HG02885 (cell line): Measurements from ENCODE around the gene CMTM2.
"Not testable (repeated sequence)": the region's sequence is repeated elsewhere in the genome, so short reads cannot be mapped to it uniquely, and the experiment has no call there.

Experiments used
- ATAC-seq: cut with Tn5 transposase; IDR thresholded peaks from one replicate; pipeline ENCODE4 v1.9.1; 2021; ENCODE audit warnings: mild to moderate bottlenecking; ENCODE audit not compliant: unreplicated experiment, poor library complexity

CMTM2 gene

DNA sequence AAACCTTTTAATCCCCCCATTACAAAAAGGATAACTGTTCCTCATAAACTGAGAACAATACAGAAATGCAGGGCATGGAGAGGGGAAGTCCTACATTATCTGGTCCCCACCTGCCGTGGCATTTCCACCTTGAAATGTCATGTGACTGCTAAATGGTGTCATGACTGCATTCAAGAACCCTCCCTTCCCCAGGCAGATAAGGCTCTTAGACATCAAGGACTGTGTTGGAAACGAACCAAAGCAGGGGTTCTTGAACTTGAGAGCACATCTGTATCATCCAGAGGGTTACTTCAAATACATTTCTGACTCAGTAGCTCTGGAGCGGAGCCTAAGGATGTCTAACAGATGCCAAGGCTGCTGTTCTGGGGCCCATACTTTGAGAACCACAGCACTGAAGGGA, 43.6 kb downstream of the CMTM2 start:
- no peak for ATAC-seq

DNA sequence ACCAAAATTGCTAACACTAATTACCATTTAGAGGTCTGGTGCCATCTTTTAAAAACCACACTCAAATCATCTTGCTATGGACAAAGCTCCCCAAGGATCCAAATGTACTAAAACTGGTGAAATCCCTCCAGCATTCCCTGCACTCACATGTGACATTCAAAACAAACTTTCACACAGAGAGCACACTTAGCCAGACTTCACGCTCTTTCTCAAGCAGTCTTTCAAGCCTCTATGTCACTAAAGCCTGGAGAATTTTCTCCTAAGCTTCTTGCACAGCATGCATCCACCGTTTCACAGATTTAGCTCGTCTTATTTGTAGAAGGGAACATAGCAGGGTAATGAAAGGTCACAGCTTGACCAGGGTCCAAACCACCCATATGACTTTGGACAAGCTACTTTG, 44.5 kb downstream of the CMTM2 start:
- ATAC-seq, result no peak

DNA sequence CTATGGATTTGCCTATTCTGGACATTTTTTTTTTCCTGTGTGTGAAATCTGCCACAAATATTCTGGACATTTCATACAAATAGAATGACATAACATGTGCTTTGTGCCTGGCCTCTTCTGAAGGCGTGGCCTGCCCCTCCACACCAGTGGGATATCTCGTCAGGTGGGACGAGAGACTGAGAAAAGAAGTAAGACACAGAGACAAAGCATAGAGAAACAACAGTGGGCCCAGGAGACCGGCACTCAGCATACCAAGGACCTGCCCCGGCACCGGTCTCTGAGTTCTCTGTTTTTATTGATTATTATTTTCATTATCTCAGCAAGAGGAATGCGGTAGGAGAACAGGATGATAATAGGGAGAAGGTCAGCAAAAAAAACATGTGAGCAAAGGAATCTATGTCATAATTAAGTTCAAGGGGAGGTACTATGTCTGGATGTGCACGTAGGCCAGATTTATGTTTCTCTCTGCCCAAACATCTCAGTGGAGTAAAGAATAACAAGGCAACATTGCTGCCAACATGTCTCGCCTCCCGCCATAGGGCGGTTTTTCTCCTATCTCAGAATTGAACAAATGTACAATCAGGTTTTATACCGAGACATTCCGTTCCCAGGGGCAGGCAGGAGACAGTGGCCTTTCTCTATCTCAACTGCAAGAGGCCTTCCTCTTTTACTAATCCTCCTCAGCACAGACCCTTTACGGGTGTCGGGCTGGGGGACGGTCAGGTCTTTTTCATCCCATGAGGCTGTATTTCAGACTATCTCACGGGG, 48.5 kb downstream of the CMTM2 start:
- not testable (repeated sequence) for ATAC-seq

DNA sequence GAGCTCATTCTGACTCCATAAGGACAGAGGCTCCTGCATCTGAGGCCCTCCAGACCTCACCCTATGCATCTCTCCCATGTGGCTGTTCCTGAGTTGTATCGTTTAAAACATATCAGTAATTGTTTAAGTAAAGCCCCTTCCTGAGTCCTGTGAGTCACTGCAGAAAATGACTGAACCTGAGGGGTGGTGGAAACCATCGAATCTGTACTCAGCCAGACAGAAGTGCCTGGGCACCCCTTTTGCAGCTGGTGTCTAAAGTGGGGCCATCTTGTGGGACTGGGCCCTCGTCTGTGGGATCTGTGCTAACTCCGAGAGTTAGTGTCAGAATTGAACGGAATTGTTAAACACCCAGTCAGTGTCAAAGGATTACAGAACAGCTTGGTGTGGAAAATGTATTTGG, 50.6 kb downstream of the CMTM2 start:
- ATAC-seq, result no peak

DNA sequence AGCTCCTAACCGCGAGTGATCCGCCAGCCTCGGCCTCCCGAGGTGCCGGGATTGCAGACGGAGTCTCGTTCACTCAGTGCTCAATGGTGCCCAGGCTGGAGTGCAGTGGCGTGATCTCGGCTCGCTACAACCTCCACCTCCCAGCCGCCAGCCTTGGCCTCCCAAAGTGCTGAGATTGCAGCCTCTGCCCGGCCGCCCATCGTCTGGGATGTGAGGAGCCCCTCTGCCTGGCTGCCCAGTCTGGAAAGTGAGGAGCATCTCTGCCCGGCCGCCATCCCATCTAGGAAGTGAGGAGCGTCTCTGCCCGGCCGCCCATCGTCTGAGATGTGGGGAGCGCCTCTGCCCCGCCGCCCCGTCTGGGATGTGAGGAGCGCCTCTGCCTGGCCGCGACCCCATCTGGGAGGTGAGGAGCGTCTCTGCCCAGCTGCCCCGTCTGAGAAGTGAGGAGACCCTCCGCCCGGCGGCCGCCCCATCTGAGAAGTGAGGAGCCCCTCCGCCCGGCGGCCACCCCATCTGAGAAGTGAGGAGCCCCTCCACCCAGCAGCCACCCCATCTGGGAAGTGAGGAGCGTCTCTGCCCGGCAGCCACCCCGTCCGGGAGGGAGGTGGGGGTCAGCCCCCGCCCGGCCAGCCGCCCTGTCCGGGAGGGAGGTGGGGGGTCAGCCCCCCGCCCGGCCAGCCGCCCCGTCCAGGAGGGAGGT, 51.4 kb downstream of the CMTM2 start:
- not testable (repeated sequence) for ATAC-seq

DNA sequence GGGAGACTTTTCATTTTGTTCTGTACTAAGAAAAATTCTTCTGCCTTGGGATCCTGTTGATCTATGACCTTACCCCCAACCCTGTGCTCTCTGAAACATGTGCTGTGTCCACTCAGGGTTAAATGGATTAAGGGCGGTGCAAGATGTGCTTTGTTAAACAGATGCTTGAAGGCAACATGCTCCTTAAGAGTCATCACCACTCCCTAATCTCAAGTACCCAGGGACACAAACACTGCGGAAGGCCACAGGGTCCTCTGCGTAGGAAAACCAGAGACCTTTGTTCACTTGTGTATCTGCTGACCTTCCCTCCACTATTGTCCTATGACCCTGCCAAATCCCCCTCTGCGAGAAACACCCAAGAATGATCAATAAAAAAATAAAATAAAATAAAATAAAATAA, 52.3 kb downstream of the CMTM2 start:
- not testable (repeated sequence) for ATAC-seq

DNA sequence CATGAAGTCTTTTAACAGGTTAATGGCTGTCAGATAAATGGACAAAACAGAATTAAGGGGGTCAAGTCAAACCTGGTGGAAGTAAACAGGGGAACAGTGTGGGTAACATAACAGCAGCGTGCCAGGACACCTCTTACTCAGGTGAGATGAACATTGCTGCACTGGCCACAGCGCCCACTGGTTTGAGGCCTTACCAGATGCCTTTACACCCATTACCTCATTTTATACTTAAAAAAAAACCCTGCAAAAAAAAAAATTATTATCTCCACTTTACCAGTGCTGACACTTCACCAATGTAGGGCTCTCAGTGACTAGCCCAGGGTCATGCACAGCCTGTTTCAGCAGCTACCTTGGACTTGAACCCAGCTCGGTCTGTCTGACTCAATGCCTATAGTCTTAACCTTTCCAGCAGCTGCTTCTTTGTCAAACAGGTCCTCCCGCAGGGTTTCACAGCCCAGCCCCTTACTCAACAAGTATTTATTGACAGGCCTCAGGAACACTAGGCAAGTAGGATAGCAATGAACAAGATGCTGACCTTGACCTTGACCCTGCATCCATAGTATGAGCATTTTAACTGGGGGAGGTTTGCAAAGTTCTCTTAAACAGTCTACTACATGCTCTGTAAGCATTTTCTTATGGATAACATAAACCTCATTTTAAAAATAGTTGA, 55.4 kb downstream of the CMTM2 start:
- no peak for ATAC-seq

DNA sequence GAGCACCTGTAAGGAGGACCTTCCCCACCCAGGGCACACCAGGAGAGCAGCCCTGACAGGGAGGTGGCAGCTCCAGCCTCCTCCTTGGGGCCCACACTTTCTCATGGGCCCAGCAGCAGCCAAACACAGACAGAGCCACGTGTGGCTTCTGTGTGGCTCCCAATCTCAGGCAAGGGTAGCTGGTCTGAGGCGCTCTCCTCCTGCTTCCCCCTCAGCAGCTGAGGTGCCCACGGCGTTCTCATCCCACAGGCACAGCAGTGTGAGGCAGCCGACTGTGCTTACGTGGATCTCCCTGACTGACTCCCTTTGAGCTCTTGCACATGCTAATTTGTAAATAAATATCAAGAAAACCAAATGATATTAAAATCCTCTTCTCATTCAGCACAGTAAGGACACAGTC, 56.1 kb downstream of the CMTM2 start:
- ATAC-seq, result no peak

DNA sequence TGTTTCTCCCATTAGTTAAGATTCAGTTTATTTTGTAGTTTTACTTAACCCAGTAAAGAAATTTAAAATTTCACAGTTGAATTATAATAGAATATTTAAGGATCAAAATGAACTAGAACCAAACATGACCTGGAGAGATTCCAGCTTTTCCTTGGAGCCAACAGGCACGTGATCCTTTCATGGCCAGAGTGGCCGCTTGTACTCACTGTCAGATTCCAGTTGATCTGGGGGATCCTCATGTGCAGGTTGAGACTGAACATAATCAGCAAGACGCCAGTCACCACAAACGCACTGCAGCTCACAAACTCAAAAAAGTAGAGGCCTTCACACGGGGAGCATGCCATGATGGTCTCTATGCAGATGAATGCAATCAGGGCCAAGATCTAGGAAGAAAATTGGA, 56.9 kb downstream of the CMTM2 start:
- no peak for ATAC-seq

DNA sequence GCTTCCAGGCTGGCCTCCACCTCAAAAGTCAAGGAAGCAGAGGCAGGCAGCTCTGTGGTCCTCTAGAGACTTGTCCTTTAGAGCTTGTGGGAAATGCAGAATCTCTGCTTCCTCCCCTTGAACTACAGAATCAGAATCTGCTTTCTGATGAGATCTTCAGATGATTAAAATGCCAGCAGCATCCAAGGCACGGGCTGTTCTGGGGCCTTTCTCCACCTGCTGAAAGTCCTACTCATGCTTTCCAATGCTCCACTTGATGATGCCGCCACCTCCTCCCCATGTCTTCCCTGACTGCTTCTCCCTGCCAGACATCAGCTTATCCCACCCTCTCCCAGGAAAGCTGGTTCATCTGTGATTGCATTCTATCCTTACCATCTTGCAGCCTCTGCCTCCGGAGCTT, 58.5 kb downstream of the CMTM2 start:
- no peak for ATAC-seq
